Activated CD4-positive, alpha-beta T cell treated with anti-CD3 and anti-CD28 coated beads, Interleukin-2, amount 10 ng/mL, durations not matched to agents 7 days and 5 days (primary cell): ENCODE data around the gene FKBP1A. TPM values are rescaled to one million over a fixed set of nuclear protein-coding genes. Genes with fewer than 3 reads are reported as not detected.
"Not testable (repeated sequence)": the region's sequence is repeated elsewhere in the genome, so short reads cannot be mapped to it uniquely, and the experiment has no call there.

Experiments used
- CTCF ChIA-PET: fragments of 350-600 bp; sonication (Branson Sonifier 250); formaldehyde crosslinking; loops from one replicate; lab custom pipeline; 2021; ENCODE audit warnings: antibody characterized with exemption; lab: Charles Lee
- POLR2A ChIA-PET: fragments of 350-600 bp; sonication (Branson Sonifier 250); formaldehyde crosslinking; loops from one replicate; lab custom pipeline; 2021; ENCODE audit warnings: antibody characterized with exemption; lab: Charles Lee
- DNase-seq: peaks from one replicate; pipeline ENCODE4 v3.0.0-alpha.2; 2020
- H3K27ac Mint-ChIP-seq: one replicate; pipeline ENCODE4 v1.8.0; 2021; ENCODE audit warnings: mild to moderate bottlenecking, moderate library complexity, mixed read lengths
- H3K27me3 Mint-ChIP-seq: one replicate; pipeline ENCODE4 v1.8.0; 2021; ENCODE audit warnings: mixed read lengths
- H3K36me3 Mint-ChIP-seq: one replicate; pipeline ENCODE4 v1.8.0; 2021; ENCODE audit warnings: low read depth, mixed read lengths
- H3K4me1 Mint-ChIP-seq: one replicate; pipeline ENCODE4 v1.8.0; 2021; ENCODE audit warnings: mixed read lengths
- H3K4me3 Mint-ChIP-seq: one replicate; pipeline ENCODE4 v1.8.0; 2021; ENCODE audit warnings: mild to moderate bottlenecking, moderate library complexity, mixed read lengths
- H3K9me3 Mint-ChIP-seq: one replicate; pipeline ENCODE4 v1.8.0; 2021; ENCODE audit warnings: mixed read lengths
- total RNA-seq, 2 experiments: library from RNA; stranded (reverse); gene quantifications; one replicate each; pipeline ENCODE4 v1.2.3, GENCODE V29; 2021

FKBP1A gene
- total RNA-seq, 2 experiments from 2014 or later: 207 to 238 TPM

- H3K27ac Mint-ChIP-seq: no peak overlapping the region
- POLR2A ChIA-PET: interaction anchor here (1.1 kb wide), 1 partner anchor 19 kb away, joined by 4 read pairs; no protein-coding TSS in a partner anchor
These were observed 47.7 kb downstream of the FKBP1A start for GRCh38 chr20:1345030-1345755.

GRCh38 chr20:1343446-1344124 lies 49.3 kb downstream of the FKBP1A start:
- H3K36me3 Mint-ChIP-seq: peaks cover 14% of the 10 kb centered on the region
- not testable (repeated sequence) for H3K27me3 Mint-ChIP-seq, DNase-seq, H3K4me3 Mint-ChIP-seq, H3K27ac Mint-ChIP-seq
- ChIA-PET CTCF (interaction anchor here (1.6 to 2.0 kb wide), 2 partner anchors 11 to 15 kb away, joined by 4 to 5 read pairs; partner anchors contain the start of gene SDCBP2), POLR2A (interaction anchor here (1.1 kb wide), 1 partner anchor 18 kb away, joined by 4 read pairs; no protein-coding TSS in a partner anchor)
- peaks cover 26% of the 10 kb centered on the region for H3K4me1 Mint-ChIP-seq
- H3K9me3 Mint-ChIP-seq: peaks cover 11% of the 10 kb centered on the region

More at GRCh38 chr20:1345030-1345755, 47.7 kb downstream of the FKBP1A start:
- no peaks in the 10 kb centered on the region for H3K27me3 Mint-ChIP-seq
- DNase-seq: no peak
- peaks cover 19% of the 10 kb centered on the region for H3K9me3 Mint-ChIP-seq
- CTCF ChIA-PET: interaction anchor here (1.2 to 2.0 kb wide), 3 partner anchors 13 to 44 kb away, joined by 3 to 5 read pairs (median 3); no protein-coding TSS in a partner anchor
- H3K4me3 Mint-ChIP-seq: no peak overlapping the region
- H3K4me1 Mint-ChIP-seq: peaks cover 26% of the 10 kb centered on the region
- H3K36me3 Mint-ChIP-seq: peaks cover 23% of the 10 kb centered on the region

DNA sequence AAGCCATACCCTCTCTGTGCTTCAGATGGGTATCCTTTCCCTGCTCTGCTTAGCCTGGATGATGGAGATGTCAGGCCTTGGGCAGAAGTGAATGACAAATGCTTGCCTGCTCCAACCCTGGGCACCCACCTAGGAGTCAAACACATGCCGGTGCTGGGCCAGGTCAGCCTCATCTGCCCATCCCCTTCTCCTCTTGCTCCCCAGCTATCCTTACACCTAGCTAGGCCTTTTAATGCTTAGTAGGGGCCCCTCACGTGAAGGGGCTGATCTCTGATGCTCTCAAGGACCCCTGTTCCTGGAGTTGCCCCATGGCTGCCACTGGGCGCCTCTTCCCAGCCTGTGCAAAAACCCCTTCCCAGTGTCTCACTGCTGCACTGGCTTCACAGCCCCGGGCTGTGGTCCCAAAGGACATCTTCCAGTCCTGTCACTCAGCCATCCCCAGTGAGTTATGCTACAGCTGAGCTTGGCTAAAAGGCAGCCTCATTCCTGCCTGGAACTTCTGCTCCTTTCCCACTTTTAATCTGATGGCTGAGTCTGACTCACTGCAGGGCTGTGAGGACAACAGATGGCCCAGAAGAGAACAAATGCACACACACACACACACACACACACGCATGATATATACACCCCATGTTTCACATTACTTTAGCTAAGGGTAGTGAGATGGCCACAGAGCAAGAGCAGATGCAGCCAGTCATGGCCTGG lies 51.1 kb downstream of the FKBP1A start:
- no peak overlapping the region for H3K27ac Mint-ChIP-seq
- CTCF ChIA-PET: interaction anchor here (1.4 kb wide), 1 partner anchor 16 kb away, joined by 3 read pairs; no protein-coding TSS in a partner anchor
- no peak for DNase-seq
- no peaks in the 10 kb centered on the region for H3K9me3 Mint-ChIP-seq
- no peak overlapping the region for H3K4me3 Mint-ChIP-seq
- peaks cover 2% of the 10 kb centered on the region for H3K36me3 Mint-ChIP-seq
- POLR2A ChIA-PET: interaction anchor here (0.7 kb wide), 1 partner anchor 27 kb away, joined by 3 read pairs; no protein-coding TSS in a partner anchor
- peaks cover 31% of the 10 kb centered on the region for H3K4me1 Mint-ChIP-seq
- no peaks in the 10 kb centered on the region for H3K27me3 Mint-ChIP-seq

DNA sequence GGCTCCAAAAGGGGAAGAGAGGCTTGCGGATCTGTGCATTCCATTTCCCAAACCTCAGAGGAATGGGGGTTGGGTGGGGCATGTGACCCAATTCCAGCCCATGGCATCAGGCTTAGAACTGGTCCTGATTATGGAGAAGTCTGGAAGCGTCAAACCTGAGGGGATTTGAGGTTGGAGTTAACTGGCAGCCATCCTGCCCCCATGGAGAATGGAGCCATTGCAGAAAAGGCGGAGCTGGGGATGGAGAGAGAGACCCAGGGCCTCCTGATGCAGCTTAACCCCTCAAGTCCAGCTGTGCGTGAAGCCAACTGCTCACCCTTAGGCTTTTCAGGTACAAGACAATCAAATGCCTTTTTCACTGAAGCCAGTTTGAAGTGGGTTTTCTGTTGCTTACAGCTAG lies 54.1 kb downstream of the FKBP1A start:
- H3K27me3 Mint-ChIP-seq: no peaks in the 10 kb centered on the region
- DNase-seq: no peak
- H3K4me1 Mint-ChIP-seq: peaks cover 22% of the 10 kb centered on the region
- no peak overlapping the region for H3K27ac Mint-ChIP-seq
- POLR2A ChIA-PET: no interaction called here
- H3K4me3 Mint-ChIP-seq: no peak overlapping the region
- peaks cover 2% of the 10 kb centered on the region for H3K36me3 Mint-ChIP-seq
- no peaks in the 10 kb centered on the region for H3K9me3 Mint-ChIP-seq
- CTCF ChIA-PET: no interaction called here

- ChIA-PET POLR2A (no interaction called here), CTCF (interaction anchor here (1.1 kb wide), 1 partner anchor 128 kb away, joined by 3 read pairs; the partner anchor contains the start of gene NSFL1C)
- H3K27me3 Mint-ChIP-seq: no peaks in the 10 kb centered on the region
- peaks cover 21% of the 10 kb centered on the region for H3K4me1 Mint-ChIP-seq
- no peak overlapping the region for H3K4me3 Mint-ChIP-seq
- H3K36me3 Mint-ChIP-seq: peaks cover 9% of the 10 kb centered on the region
- no peak for DNase-seq
- H3K27ac Mint-ChIP-seq: no peak overlapping the region
- H3K9me3 Mint-ChIP-seq: no peaks in the 10 kb centered on the region
These were observed 54.8 kb downstream of the FKBP1A start for GRCh38 chr20:1338096-1338495.

DNA sequence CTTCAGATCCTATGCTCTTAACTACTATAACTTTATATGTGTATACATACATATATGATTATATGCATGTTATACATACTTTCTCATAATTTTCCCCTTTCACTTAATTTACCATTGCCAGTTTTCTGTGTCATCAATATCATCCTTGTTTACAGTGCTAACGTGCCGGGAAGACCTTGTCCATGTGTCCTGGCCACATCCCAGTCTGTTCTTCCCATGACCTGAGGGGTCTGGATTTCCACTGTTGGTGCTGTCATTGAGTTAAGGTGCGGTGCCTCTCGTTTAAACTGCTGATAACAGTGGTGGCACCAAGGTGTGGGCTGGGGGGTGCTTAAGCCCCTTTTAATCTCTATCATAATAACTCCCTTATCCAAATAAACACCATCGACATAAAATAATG lies 55.4 kb downstream of the FKBP1A start:
- CTCF ChIA-PET: interaction anchor here (1.1 kb wide), 1 partner anchor 129 kb away, joined by 3 read pairs; the partner anchor contains the start of gene NSFL1C
- no peak overlapping the region for H3K4me3 Mint-ChIP-seq
- POLR2A ChIA-PET: no interaction called here

GRCh38 chr20:1336699-1337367 lies 56.0 kb downstream of the FKBP1A start:
- POLR2A ChIA-PET: no interaction called here
- no peak overlapping the region for H3K4me3 Mint-ChIP-seq
- H3K36me3 Mint-ChIP-seq: peaks cover 13% of the 10 kb centered on the region
- H3K9me3 Mint-ChIP-seq: no peaks in the 10 kb centered on the region
- no peaks in the 10 kb centered on the region for H3K27me3 Mint-ChIP-seq
- H3K27ac Mint-ChIP-seq: peak overlapping the region; percentile 51
- CTCF ChIA-PET: interaction anchor here (0.7 to 1.1 kb wide), 4 partner anchors 11 to 280 kb away, joined by 3 to 5 read pairs (median 3); partner anchors contain the start of gene NSFL1C
- H3K4me1 Mint-ChIP-seq: peaks cover 27% of the 10 kb centered on the region
- peak; percentile 7 for DNase-seq

More for the DNA sequence above, 55.4 kb downstream of the FKBP1A start:
- Mint-ChIP-seq H3K9me3 (no peaks in the 10 kb centered on the region), H3K4me1 (peaks cover 27% of the 10 kb centered on the region), H3K36me3 (peaks cover 9% of the 10 kb centered on the region), H3K27me3 (no peaks in the 10 kb centered on the region), H3K27ac (peak overlapping the region; percentile 68)
- DNase-seq: no peak

DNA sequence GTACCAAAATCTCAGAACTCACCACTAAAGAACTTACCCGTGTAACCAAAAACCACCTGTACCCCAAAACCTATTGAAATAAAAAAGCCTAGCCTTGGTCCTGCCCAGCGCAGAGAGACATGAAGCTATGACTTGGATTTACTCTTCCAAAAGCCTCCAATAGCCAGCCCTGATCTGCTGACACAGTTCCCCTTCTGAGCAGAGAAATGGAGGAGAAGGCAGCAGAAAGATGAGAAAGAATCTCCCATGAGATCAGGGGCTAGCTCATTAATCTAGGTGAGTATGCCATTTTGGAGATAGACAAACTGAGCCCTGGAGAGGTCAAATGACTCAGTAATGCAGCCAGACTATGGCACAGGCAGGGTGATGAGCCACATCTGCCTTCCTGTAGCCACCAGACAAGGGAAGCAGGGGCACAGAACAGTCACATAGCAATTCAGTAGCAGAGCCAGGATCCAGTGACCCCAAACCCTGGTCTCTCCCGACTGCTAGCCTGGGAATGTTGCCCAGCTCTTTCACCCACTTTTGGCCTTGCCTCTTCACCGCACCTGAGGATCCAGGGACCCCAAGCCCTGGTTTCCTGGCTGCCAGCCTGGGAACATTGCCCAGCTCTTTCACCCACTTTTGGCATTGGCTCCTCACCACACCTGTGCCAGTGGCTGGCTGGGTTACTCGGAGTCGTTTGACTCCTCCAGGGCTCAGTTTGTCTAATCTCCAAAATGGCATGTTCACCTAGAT lies 56.7 kb downstream of the FKBP1A start:
- peaks cover 30% of the 10 kb centered on the region for H3K4me1 Mint-ChIP-seq
- DNase-seq: peak; percentile 4
- POLR2A ChIA-PET: no interaction called here
- CTCF ChIA-PET: interaction anchor here (0.7 to 1.0 kb wide), 4 partner anchors 10 to 281 kb away, joined by 3 to 5 read pairs (median 3); no protein-coding TSS in a partner anchor
- no peaks in the 10 kb centered on the region for H3K9me3 Mint-ChIP-seq
- H3K27me3 Mint-ChIP-seq: no peaks in the 10 kb centered on the region
- H3K4me3 Mint-ChIP-seq: no peak overlapping the region
- peak overlapping the region; percentile 51 for H3K27ac Mint-ChIP-seq
- H3K36me3 Mint-ChIP-seq: peaks cover 17% of the 10 kb centered on the region

GRCh38 chr20:1334761-1335160 lies 58.1 kb downstream of the FKBP1A start:
- no peaks in the 10 kb centered on the region for H3K9me3 Mint-ChIP-seq
- CTCF ChIA-PET: interaction anchor here (0.8 to 1.1 kb wide), 2 partner anchors 49 to 102 kb away, joined by 3 read pairs; no protein-coding TSS in a partner anchor
- peak overlapping the region; percentile 5 for H3K27ac Mint-ChIP-seq
- no peak for DNase-seq
- H3K27me3 Mint-ChIP-seq: no peaks in the 10 kb centered on the region
- peaks cover 24% of the 10 kb centered on the region for H3K36me3 Mint-ChIP-seq
- POLR2A ChIA-PET: no interaction called here
- peaks cover 42% of the 10 kb centered on the region for H3K4me1 Mint-ChIP-seq
- H3K4me3 Mint-ChIP-seq: no peak overlapping the region

- Mint-ChIP-seq H3K27me3 (no peaks in the 10 kb centered on the region), H3K36me3 (peaks cover 24% of the 10 kb centered on the region), H3K4me1 (peaks cover 46% of the 10 kb centered on the region), H3K27ac (no peak overlapping the region), H3K9me3 (no peaks in the 10 kb centered on the region), H3K4me3 (no peak overlapping the region)
- no peak for DNase-seq
- ChIA-PET CTCF (interaction anchor here (0.8 to 1.1 kb wide), 2 partner anchors 49 to 103 kb away, joined by 3 read pairs; no protein-coding TSS in a partner anchor), POLR2A (no interaction called here)
These were observed 58.5 kb downstream of the FKBP1A start for GRCh38 chr20:1334370-1334731.
